ENCODE data around the gene TBPL2.

GRCh38 chr14:55398679-55399078 lies 41.7 kb downstream of the TBPL2 start:
- TF ChIP-seq, protein P1, sequence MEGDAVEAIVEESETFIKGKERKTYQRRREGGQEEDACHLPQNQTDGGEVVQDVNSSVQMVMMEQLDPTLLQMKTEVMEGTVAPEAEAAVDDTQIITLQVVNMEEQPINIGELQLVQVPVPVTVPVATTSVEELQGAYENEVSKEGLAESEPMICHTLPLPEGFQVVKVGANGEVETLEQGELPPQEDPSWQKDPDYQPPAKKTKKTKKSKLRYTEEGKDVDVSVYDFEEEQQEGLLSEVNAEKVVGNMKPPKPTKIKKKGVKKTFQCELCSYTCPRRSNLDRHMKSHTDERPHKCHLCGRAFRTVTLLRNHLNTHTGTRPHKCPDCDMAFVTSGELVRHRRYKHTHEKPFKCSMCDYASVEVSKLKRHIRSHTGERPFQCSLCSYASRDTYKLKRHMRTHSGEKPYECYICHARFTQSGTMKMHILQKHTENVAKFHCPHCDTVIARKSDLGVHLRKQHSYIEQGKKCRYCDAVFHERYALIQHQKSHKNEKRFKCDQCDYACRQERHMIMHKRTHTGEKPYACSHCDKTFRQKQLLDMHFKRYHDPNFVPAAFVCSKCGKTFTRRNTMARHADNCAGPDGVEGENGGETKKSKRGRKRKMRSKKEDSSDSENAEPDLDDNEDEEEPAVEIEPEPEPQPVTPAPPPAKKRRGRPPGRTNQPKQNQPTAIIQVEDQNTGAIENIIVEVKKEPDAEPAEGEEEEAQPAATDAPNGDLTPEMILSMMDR (IDR thresholded peaks at IDR 0.05 in 4 of 5, conservative IDR thresholded peaks at IDR 0.05 in 1 of 5) = no peak
- peak in 1 of 2 donors; percentile 81 for TF ChIP-seq POLR2A (IDR thresholded peaks at IDR 0.05)
